Liver (tissue), 9 donors: Measurements from ENCODE around the gene KAZN. TPM values are rescaled to one million over a fixed set of nuclear protein-coding genes. Genes with fewer than 3 reads are reported as not detected.

Source experiments
- DNase-seq: peaks from one replicate; pipeline ENCODE4 v3.0.0-alpha.2; 2017; ENCODE audit warnings: low spot score
- H3K27ac ChIP-seq, 2 donors: one replicate each; pipeline ENCODE4 v1.7.0; 2013; ENCODE audit warnings: inconsistent platforms in 2 of 2, low read length in 2 of 2, control low read depth in 1 of 2, low read depth in 1 of 2, mild to moderate bottlenecking in 1 of 2
- H3K27me3 ChIP-seq, 4 donors: one replicate each; pipeline versions ENCODE4 v1.6.1 to v1.7.0; 2013; ENCODE audit warnings: low read length in 3 of 4, inconsistent platforms in 1 of 4, mild to moderate bottlenecking in 1 of 4, moderate library complexity in 1 of 4; ENCODE audit not compliant: control insufficient read depth in 4 of 4, insufficient read depth in 4 of 4
- H3K36me3 ChIP-seq, 4 donors: one replicate each; pipeline versions ENCODE4 v1.6.1 to v1.7.0; 2013; ENCODE audit warnings: low read length in 3 of 4, mild to moderate bottlenecking in 3 of 4, low read depth in 1 of 4, moderate library complexity in 1 of 4; ENCODE audit not compliant: control insufficient read depth in 4 of 4, insufficient read depth in 3 of 4
- H3K4me1 ChIP-seq, 4 donors: one replicate each; pipeline versions ENCODE4 v1.6.1 to v1.7.0; 2013; ENCODE audit warnings: low read length in 3 of 4, mild to moderate bottlenecking in 3 of 4, moderate library complexity in 1 of 4; ENCODE audit not compliant: control insufficient read depth in 4 of 4, insufficient read depth in 4 of 4
- H3K4me3 ChIP-seq, 3 donors: one replicate each; pipeline versions ENCODE4 v1.6.1 to v1.7.0; 2013; ENCODE audit warnings: low read length in 3 of 3, control low read depth in 1 of 3, low read depth in 1 of 3, mild to moderate bottlenecking in 1 of 3
- H3K9ac ChIP-seq, 2 donors: one replicate each; pipeline ENCODE4 v1.7.0; 2013; ENCODE audit warnings: low read length in 2 of 2, mild to moderate bottlenecking in 2 of 2, moderate library complexity in 2 of 2, control low read depth in 1 of 2, low read depth in 1 of 2
- H3K9me3 ChIP-seq, 4 donors: one replicate each; pipeline versions ENCODE4 v1.6.1 to v1.7.0; 2013; ENCODE audit warnings: low read length in 3 of 4; ENCODE audit not compliant: control insufficient read depth in 4 of 4
- EGR1 ChIP-seq, 2 donors: IDR thresholded peaks; 2 replicates each; pipeline ENCODE4 v1.6.1; 2016 to 2018; ENCODE audit warnings: antibody characterized with exemption in 2 of 2, low read depth in 2 of 2
- FOXA1 ChIP-seq: IDR thresholded peaks from 2 replicates; pipeline ENCODE4 v1.6.1; 2016; ENCODE audit warnings: antibody characterized with exemption
- FOXA2 ChIP-seq: IDR thresholded peaks from 2 replicates; pipeline ENCODE4 v1.6.1; 2016; ENCODE audit warnings: antibody characterized with exemption
- GABPA ChIP-seq, 2 donors: IDR thresholded peaks in 1 of 2; conservative IDR thresholded peaks in 1 of 2; 2 replicates each; pipeline ENCODE4 v1.6.1; 2016; ENCODE audit warnings: antibody characterized with exemption in 2 of 2, mild to moderate bottlenecking in 1 of 2, moderate library complexity in 1 of 2
- HNF4A ChIP-seq, 2 donors: conservative IDR thresholded peaks; 2 replicates each; pipeline ENCODE4 v1.6.1; 2016; ENCODE audit warnings: antibody characterized with exemption in 2 of 2, mild to moderate bottlenecking in 2 of 2
- HNF4G ChIP-seq: IDR thresholded peaks from 2 replicates; pipeline ENCODE4 v1.6.1; 2016; ENCODE audit warnings: antibody characterized with exemption
- JUND ChIP-seq, 2 donors: IDR thresholded peaks; 2 replicates each; pipeline ENCODE4 v1.6.1; 2016; ENCODE audit warnings: antibody characterized with exemption in 2 of 2
- NR2F2 ChIP-seq: IDR thresholded peaks from 2 replicates; pipeline ENCODE4 v1.6.1; 2016; ENCODE audit warnings: antibody characterized with exemption
- RAD21 ChIP-seq, 2 donors: IDR thresholded peaks; 2 replicates each; pipeline ENCODE4 v1.6.1; 2016; ENCODE audit warnings: antibody characterized with exemption in 2 of 2, mild to moderate bottlenecking in 2 of 2
- RXRA ChIP-seq, 2 donors: IDR thresholded peaks; 2 replicates each; pipeline ENCODE4 v1.6.1; 2017 to 2018; ENCODE audit warnings: antibody characterized with exemption in 2 of 2, mild to moderate bottlenecking in 1 of 2
- SP1 ChIP-seq: IDR thresholded peaks from 2 replicates; pipeline ENCODE4 v1.6.1; 2018; ENCODE audit warnings: antibody characterized with exemption, mild to moderate bottlenecking
- TAF1 ChIP-seq: conservative IDR thresholded peaks from 2 replicates; pipeline ENCODE4 v1.6.1; 2016; ENCODE audit warnings: antibody characterized with exemption, mild to moderate bottlenecking
- YY1 ChIP-seq: IDR thresholded peaks from 2 replicates; pipeline ENCODE4 v1.6.1; 2016; ENCODE audit warnings: antibody characterized with exemption, mild to moderate bottlenecking
- WGBS: extraction: QIAGEN DNeasy Blood & Tissue Kit; methylation state at CpG from one replicate; pipeline ENCODE4 v1.1.7; 2013; 5-methylcytosine and 5-hydroxymethylcytosine counted together
- polyA plus RNA-seq, 2 donors: library from polyadenylated mRNA; stranded (reverse) in 1 of 2; unstranded in 1 of 2; fragments of 200-250 nt in 1 of 2; fragments of >200 nt in 1 of 2; fragmentation: Nextera tagmentation in 1 of 2; extraction: Ambion mirVana in 1 of 2; gene quantifications; one replicate each; pipeline versions ENCODE4 v1.2.1 to v1.2.3, GENCODE V29; 2013 to 2015
- total RNA-seq, 2 donors: library from RNA; depleted of rRNA; stranded (reverse); fragments of >200 nt; gene quantifications; one replicate each; pipeline ENCODE4 v1.2.3, GENCODE V29; 2014
- TF ChIP-seq, protein P1 (sequence below): IDR thresholded peaks from 2 replicates; pipeline ENCODE4 v1.6.1; 2016; ENCODE audit warnings: antibody characterized with exemption
- TF ChIP-seq, protein P2 (sequence below): IDR thresholded peaks from 2 replicates; pipeline ENCODE4 v1.6.1; 2016; ENCODE audit warnings: antibody characterized with exemption
- TF ChIP-seq, protein P3 (sequence below): IDR thresholded peaks from 2 replicates; pipeline ENCODE4 v1.6.1; 2016; ENCODE audit warnings: antibody characterized with exemption, mild to moderate bottlenecking
- TF ChIP-seq, protein P4 (sequence below): fragments of 150-350 bp; IDR thresholded peaks from 2 replicates; pipeline ENCODE4 v1.5.1; 2017; ENCODE audit warnings: improper control_type of control experiment, low read depth, low read length; ENCODE audit not compliant: missing input control
- TF ChIP-seq, protein P5 (sequence below): IDR thresholded peaks from 2 replicates; pipeline ENCODE4 v1.6.1; 2016; ENCODE audit warnings: antibody characterized with exemption
- donor health status: healthy.
- donor health status: healthy.
- donor health status: healthy.
- donor health status: healthy.
- donor health status: healthy.

KAZN gene
- total and polyA plus RNA-seq, 4 donors = 1.9 to 6.9 (median 2.4) TPM

DNA sequence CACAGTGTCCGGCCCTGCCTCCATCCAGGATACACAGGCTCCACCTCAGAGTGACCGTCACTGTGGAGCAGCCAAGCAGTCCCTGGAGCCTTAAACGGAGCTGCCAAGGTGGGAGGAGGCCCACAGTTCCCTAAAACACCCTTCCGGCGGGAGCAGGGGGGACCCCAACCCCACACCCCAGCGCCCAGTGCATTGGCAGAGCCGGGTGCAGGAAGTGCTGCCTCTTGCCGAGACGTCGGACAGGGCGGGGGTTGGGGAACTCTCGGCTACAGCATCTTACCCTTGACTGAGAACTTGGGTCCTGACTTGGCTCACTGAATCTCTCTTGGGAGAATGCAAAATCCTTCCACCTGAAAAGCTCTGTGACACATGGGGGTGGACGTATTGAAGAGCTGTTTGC, 516.4 kb downstream of the KAZN start:
- Histone ChIP-seq H3K36me3 (no peaks in the 10 kb centered on the region), H3K9me3 (no peaks in the 10 kb centered on the region), H3K4me1 (no peaks in the 10 kb centered on the region), H3K4me3 (no peak overlapping the region), H3K9ac (no peak overlapping the region), H3K27me3 (peaks cover 0 to under 1% (median 0%) of the 10 kb centered on the region in 4 donors), H3K27ac (no peak overlapping the region)
- TF ChIP-seq SP1 (no peak), JUND (IDR thresholded peaks at IDR 0.05) (no peak), RAD21 (IDR thresholded peaks at IDR 0.05) (no peak), FOXA2 (no peak), TAF1 (no peak), EGR1 (IDR thresholded peaks at IDR 0.05; ENCODE audit: low read depth in 2 of 2) (no peak)
- TF ChIP-seq, protein P1, sequence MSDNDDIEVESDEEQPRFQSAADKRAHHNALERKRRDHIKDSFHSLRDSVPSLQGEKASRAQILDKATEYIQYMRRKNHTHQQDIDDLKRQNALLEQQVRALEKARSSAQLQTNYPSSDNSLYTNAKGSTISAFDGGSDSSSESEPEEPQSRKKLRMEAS = no peak
- TF ChIP-seq, protein P2, sequence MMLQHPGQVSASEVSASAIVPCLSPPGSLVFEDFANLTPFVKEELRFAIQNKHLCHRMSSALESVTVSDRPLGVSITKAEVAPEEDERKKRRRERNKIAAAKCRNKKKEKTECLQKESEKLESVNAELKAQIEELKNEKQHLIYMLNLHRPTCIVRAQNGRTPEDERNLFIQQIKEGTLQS = no peak
- DNase-seq = no peak
- WGBS = 84% methylated on average over 13 of the region's 13 CpGs

DNA sequence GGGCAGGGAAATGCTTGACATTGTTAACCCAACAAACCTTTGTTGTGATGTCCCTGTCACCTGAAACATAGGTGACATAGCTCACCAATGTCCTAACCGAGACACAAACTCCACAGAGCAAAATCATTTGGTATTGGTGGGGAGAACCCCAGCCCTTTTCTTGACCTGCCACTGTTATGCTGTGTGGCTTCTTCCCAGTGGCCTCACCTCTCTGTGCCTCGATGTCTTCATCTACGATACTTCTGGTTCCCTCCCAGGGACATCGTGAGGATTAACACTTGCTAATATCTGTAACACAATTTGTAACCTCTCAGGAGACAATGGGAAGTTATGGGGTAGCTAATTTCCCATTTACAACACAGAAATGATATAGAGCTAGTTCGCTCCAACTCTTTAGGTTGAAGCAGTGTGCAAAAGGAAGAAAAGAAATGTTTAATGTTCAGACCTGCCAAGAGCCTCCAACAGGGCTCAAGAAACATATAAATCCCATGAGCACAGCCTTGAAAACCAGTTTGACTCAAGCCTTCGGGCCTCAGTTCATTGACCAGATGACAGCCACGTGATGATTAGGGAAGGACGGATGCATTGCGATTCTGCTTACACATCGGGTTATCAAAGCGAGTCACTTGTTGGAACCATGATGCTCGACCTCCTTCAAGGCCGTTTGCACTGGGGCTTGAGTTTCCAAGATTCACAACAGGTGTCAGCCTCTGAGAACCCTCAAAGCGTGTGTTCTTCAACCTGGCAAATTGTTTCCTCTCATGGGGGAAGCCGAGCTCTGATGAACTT, 517.3 kb downstream of the KAZN start:
- Histone ChIP-seq H3K9me3 (no peaks in the 10 kb centered on the region), H3K4me3 (no peak overlapping the region), H3K27ac (no peak overlapping the region), H3K9ac (no peak overlapping the region), H3K36me3 (no peaks in the 10 kb centered on the region), H3K27me3 (peaks cover 0 to 4% (median 0%) of the 10 kb centered on the region in 4 donors), H3K4me1 (no peaks in the 10 kb centered on the region)
- 81% methylated on average over 15 of the region's 15 CpGs for WGBS
- TF ChIP-seq YY1 = no peak
- no peak for TF ChIP-seq GABPA (IDR thresholded peaks at IDR 0.05 in 1 of 2, conservative IDR thresholded peaks at IDR 0.05 in 1 of 2)
- TF ChIP-seq TAF1 = no peak
- TF ChIP-seq HNF4G = no peak
- no peak for DNase-seq

DNA sequence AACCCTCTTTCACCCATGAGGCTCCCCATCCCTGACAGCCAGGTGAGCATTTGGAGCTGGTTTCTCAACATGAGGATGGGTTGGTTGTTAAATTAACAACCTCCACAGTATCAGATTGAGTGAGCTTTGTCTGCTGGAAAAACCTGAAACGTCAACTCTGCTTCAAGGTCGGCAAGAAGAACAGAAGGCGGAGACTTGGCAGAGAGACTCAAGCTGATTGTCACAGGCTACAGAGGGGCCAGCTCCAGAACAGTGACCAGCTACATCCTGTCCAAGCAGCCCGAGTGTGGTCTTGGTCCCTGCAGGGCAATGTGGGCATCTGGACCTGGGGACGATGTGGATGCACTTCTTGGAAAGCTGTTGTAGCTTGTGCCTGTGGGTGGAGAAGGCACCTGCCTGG, 518.5 kb downstream of the KAZN start:
- TF ChIP-seq, protein P2 = no peak
- TF ChIP-seq, protein P3, sequence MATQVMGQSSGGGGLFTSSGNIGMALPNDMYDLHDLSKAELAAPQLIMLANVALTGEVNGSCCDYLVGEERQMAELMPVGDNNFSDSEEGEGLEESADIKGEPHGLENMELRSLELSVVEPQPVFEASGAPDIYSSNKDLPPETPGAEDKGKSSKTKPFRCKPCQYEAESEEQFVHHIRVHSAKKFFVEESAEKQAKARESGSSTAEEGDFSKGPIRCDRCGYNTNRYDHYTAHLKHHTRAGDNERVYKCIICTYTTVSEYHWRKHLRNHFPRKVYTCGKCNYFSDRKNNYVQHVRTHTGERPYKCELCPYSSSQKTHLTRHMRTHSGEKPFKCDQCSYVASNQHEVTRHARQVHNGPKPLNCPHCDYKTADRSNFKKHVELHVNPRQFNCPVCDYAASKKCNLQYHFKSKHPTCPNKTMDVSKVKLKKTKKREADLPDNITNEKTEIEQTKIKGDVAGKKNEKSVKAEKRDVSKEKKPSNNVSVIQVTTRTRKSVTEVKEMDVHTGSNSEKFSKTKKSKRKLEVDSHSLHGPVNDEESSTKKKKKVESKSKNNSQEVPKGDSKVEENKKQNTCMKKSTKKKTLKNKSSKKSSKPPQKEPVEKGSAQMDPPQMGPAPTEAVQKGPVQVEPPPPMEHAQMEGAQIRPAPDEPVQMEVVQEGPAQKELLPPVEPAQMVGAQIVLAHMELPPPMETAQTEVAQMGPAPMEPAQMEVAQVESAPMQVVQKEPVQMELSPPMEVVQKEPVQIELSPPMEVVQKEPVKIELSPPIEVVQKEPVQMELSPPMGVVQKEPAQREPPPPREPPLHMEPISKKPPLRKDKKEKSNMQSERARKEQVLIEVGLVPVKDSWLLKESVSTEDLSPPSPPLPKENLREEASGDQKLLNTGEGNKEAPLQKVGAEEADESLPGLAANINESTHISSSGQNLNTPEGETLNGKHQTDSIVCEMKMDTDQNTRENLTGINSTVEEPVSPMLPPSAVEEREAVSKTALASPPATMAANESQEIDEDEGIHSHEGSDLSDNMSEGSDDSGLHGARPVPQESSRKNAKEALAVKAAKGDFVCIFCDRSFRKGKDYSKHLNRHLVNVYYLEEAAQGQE = no peak
- TF ChIP-seq, protein P1 = no peak
- TF ChIP-seq RXRA (IDR thresholded peaks at IDR 0.05) (no peak), GABPA (IDR thresholded peaks at IDR 0.05 in 1 of 2, conservative IDR thresholded peaks at IDR 0.05 in 1 of 2) (no peak), HNF4A (conservative IDR thresholded peaks at IDR 0.05) (no peak), RAD21 (IDR thresholded peaks at IDR 0.05) (no peak), NR2F2 (no peak), FOXA1 (no peak), JUND (IDR thresholded peaks at IDR 0.05) (no peak), HNF4G (no peak), FOXA2 (no peak), SP1 (no peak), YY1 (no peak), EGR1 (IDR thresholded peaks at IDR 0.05; ENCODE audit: low read depth in 2 of 2) (no peak), TAF1 (no peak)
- TF ChIP-seq, protein P4, sequence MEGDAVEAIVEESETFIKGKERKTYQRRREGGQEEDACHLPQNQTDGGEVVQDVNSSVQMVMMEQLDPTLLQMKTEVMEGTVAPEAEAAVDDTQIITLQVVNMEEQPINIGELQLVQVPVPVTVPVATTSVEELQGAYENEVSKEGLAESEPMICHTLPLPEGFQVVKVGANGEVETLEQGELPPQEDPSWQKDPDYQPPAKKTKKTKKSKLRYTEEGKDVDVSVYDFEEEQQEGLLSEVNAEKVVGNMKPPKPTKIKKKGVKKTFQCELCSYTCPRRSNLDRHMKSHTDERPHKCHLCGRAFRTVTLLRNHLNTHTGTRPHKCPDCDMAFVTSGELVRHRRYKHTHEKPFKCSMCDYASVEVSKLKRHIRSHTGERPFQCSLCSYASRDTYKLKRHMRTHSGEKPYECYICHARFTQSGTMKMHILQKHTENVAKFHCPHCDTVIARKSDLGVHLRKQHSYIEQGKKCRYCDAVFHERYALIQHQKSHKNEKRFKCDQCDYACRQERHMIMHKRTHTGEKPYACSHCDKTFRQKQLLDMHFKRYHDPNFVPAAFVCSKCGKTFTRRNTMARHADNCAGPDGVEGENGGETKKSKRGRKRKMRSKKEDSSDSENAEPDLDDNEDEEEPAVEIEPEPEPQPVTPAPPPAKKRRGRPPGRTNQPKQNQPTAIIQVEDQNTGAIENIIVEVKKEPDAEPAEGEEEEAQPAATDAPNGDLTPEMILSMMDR = no peak
- TF ChIP-seq, protein P5, sequence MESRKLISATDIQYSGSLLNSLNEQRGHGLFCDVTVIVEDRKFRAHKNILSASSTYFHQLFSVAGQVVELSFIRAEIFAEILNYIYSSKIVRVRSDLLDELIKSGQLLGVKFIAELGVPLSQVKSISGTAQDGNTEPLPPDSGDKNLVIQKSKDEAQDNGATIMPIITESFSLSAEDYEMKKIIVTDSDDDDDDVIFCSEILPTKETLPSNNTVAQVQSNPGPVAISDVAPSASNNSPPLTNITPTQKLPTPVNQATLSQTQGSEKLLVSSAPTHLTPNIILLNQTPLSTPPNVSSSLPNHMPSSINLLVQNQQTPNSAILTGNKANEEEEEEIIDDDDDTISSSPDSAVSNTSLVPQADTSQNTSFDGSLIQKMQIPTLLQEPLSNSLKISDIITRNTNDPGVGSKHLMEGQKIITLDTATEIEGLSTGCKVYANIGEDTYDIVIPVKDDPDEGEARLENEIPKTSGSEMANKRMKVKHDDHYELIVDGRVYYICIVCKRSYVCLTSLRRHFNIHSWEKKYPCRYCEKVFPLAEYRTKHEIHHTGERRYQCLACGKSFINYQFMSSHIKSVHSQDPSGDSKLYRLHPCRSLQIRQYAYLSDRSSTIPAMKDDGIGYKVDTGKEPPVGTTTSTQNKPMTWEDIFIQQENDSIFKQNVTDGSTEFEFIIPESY = no peak
- 46% methylated on average over 5 of the region's 5 CpGs for WGBS
- H3K27ac ChIP-seq = no peak overlapping the region
- H3K9ac ChIP-seq = no peak overlapping the region
- H3K27me3 ChIP-seq = peaks cover 0 to 4% (median 0%) of the 10 kb centered on the region in 4 donors
- no peaks in the 10 kb centered on the region for H3K9me3 ChIP-seq
- no peaks in the 10 kb centered on the region for H3K4me1 ChIP-seq
- H3K4me3 ChIP-seq = no peak overlapping the region
- DNase-seq = no peak
- no peaks in the 10 kb centered on the region for H3K36me3 ChIP-seq
